KMS-11 (cell line): Measurements from ENCODE around the gene RNF150.

Source experiments
- H2AFZ ChIP-seq: fragments of 200-600 bp; sonication (generic); 2 replicates; pipeline ENCODE4 v1.6.1; 2016; ENCODE audit warnings: antibody characterized with exemption, mixed run types, low read depth
- H3K27ac ChIP-seq: fragments of 200-600 bp; sonication (generic); 2 replicates; pipeline ENCODE4 v1.6.1; 2016; ENCODE audit warnings: mild to moderate bottlenecking, mixed run types
- H3K27me3 ChIP-seq: fragments of 200-600 bp; sonication (generic); 2 replicates; pipeline ENCODE4 v1.6.1; 2017; ENCODE audit warnings: mild to moderate bottlenecking, low read depth, mixed run types, moderate library complexity; ENCODE audit not compliant: insufficient read depth
- H3K36me3 ChIP-seq: fragments of 200-600 bp; sonication (generic); 2 replicates; pipeline ENCODE4 v1.6.1; 2017; ENCODE audit warnings: mild to moderate bottlenecking, mixed run types; ENCODE audit not compliant: insufficient read depth
- H3K4me1 ChIP-seq: fragments of 200-600 bp; sonication (generic); 2 replicates; pipeline ENCODE4 v1.6.1; 2016; ENCODE audit warnings: mild to moderate bottlenecking, low read depth, mixed run types; ENCODE audit not compliant: poor library complexity, severe bottlenecking
- H3K4me2 ChIP-seq: fragments of 200-600 bp; sonication (generic); 2 replicates; pipeline ENCODE4 v1.7.0; 2016; ENCODE audit warnings: mild to moderate bottlenecking, mixed run types
- H3K4me3 ChIP-seq: fragments of 200-600 bp; sonication (generic); IDR thresholded peaks from 2 replicates; pipeline ENCODE4 v1.6.1; 2017; ENCODE audit warnings: low read depth, low read length, mixed read lengths; ENCODE audit not compliant: insufficient read depth
- H3K79me2 ChIP-seq: fragments of 200-600 bp; sonication (generic); 2 replicates; pipeline ENCODE4 v1.6.1; 2016; ENCODE audit warnings: low read depth, mixed run types; ENCODE audit not compliant: insufficient read depth
- H3K9ac ChIP-seq: fragments of 200-600 bp; sonication (generic); 2 replicates; pipeline ENCODE4 v1.6.1; 2016; ENCODE audit warnings: mild to moderate bottlenecking, mixed run types
- H4K20me1 ChIP-seq: fragments of 200-600 bp; sonication (generic); 2 replicates; pipeline ENCODE4 v1.6.1; 2016; ENCODE audit warnings: mild to moderate bottlenecking, mixed run types; ENCODE audit not compliant: insufficient read depth
- TF ChIP-seq, protein P1 (sequence below): fragments of 200-600 bp; sonication (generic); conservative IDR thresholded peaks from 2 replicates; pipeline ENCODE4 v1.6.1; 2017; ENCODE audit warnings: low read depth, mild to moderate bottlenecking, antibody characterized with exemption, low read length, moderate library complexity, mixed read lengths

RNF150 gene

DNA sequence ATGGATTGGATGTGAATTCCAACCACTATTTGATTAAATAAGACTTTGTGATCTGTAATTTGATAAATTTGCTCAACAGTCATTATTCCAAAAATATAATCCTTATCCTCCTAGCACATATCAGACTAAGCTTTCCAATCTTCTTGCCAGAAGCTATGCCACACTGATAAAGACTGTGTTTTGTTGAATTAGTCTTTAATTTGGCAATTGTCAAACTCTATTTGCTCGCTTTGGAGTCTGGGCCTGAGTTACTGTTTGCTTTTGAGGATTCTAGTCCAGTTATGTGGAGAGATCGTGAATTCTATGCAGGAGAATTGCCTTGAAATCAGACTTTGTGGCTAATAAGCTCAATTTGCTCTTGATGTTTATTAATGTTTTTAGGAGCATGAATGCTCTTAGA, 10.9 kb upstream of the RNF150 start:
- TF ChIP-seq, protein P1, sequence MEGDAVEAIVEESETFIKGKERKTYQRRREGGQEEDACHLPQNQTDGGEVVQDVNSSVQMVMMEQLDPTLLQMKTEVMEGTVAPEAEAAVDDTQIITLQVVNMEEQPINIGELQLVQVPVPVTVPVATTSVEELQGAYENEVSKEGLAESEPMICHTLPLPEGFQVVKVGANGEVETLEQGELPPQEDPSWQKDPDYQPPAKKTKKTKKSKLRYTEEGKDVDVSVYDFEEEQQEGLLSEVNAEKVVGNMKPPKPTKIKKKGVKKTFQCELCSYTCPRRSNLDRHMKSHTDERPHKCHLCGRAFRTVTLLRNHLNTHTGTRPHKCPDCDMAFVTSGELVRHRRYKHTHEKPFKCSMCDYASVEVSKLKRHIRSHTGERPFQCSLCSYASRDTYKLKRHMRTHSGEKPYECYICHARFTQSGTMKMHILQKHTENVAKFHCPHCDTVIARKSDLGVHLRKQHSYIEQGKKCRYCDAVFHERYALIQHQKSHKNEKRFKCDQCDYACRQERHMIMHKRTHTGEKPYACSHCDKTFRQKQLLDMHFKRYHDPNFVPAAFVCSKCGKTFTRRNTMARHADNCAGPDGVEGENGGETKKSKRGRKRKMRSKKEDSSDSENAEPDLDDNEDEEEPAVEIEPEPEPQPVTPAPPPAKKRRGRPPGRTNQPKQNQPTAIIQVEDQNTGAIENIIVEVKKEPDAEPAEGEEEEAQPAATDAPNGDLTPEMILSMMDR: no peak
- Histone ChIP-seq H3K4me2 (no peak overlapping the region), H3K27ac (no peak overlapping the region), H4K20me1 (no peaks in the 10 kb centered on the region), H3K36me3 (no peaks in the 10 kb centered on the region), H3K27me3 (peaks cover 35% of the 10 kb centered on the region; the same call in 1 of the 2 replicates), H3K79me2 (no peaks in the 10 kb centered on the region), H3K4me3 (no peak overlapping the region), H3K4me1 (peaks cover 22% of the 10 kb centered on the region), H3K9ac (no peak overlapping the region), H2AFZ (no peak overlapping the region)

DNA sequence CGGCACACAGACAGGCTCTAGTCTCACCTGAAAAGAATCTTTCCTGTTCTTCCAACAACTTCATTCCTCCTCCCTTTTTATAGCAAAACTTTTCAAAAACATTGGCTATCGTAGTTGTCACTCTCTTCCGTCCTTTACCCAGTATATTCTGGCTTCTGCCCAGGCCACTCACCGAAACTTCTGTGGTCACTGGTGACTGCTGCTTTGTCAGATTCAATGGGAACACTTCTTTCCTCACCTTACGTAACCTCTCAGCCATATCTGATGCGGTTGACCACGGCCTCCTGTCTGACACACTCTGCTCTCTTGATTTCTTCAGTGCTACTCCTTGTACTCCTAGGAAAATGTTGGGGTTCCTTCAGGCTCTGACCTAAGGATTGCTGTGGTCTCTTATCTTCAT, 9.2 kb upstream of the RNF150 start:
- peaks cover 35% of the 10 kb centered on the region; the same call in 1 of the 2 replicates for H3K27me3 ChIP-seq
- peak overlapping the region; percentile 36 for H3K4me2 ChIP-seq
- TF ChIP-seq, protein P1: no peak

DNA sequence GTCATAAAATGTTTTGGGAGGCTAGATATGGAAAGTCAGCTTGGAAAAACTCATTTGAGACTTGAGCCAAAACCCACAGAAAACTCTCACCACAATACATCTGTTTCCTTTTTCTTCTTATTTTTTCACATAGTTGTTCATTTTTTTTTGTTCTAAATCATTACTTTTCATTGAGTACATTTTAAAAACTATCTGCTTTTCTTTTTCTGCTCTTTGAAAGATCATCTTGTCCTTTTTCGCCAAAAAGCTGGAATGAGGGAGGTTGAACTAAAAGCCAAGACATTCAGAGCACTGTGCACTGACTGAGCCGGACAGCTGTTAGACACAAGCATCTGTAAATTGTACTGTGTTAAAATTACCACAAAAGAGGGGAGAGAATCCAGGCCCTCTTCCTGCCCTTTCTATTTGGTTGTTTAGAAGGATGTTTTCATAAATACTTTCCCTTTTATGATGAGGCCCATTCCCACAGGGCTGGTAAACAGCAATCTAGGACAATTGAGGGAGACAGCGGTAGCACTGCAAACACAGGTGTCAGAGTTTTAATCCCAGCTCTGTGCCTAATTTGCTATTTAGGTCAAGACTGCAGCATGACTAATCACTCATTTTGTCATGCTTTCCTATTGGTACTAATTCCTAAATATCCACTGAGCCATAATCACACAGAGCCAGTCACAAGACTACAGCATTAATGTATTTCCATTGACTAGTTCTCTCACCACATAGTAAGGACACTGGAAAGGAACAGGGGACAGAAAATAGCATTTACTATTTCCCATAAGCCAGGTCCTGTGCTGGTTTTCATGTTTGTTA, 7.3 kb upstream of the RNF150 start:
- TF ChIP-seq, protein P1: no peak
- Histone ChIP-seq H3K4me1 (peaks cover 22% of the 10 kb centered on the region), H3K4me3 (no peak overlapping the region), H3K36me3 (no peaks in the 10 kb centered on the region), H3K27ac (no peak overlapping the region), H2AFZ (no peak overlapping the region), H3K9ac (no peak overlapping the region), H3K79me2 (no peaks in the 10 kb centered on the region), H3K4me2 (no peak overlapping the region), H3K27me3 (peaks cover 35% of the 10 kb centered on the region; the same call in 1 of the 2 replicates), H4K20me1 (no peaks in the 10 kb centered on the region)

More for the DNA sequence above, 9.2 kb upstream of the RNF150 start:
- H3K4me3 ChIP-seq: no peak overlapping the region
- H3K27ac ChIP-seq: no peak overlapping the region
- peaks cover 22% of the 10 kb centered on the region for H3K4me1 ChIP-seq
- no peak overlapping the region for H2AFZ ChIP-seq
- no peaks in the 10 kb centered on the region for H3K79me2 ChIP-seq
- no peaks in the 10 kb centered on the region for H4K20me1 ChIP-seq
- H3K36me3 ChIP-seq: no peaks in the 10 kb centered on the region
- no peak overlapping the region for H3K9ac ChIP-seq

DNA sequence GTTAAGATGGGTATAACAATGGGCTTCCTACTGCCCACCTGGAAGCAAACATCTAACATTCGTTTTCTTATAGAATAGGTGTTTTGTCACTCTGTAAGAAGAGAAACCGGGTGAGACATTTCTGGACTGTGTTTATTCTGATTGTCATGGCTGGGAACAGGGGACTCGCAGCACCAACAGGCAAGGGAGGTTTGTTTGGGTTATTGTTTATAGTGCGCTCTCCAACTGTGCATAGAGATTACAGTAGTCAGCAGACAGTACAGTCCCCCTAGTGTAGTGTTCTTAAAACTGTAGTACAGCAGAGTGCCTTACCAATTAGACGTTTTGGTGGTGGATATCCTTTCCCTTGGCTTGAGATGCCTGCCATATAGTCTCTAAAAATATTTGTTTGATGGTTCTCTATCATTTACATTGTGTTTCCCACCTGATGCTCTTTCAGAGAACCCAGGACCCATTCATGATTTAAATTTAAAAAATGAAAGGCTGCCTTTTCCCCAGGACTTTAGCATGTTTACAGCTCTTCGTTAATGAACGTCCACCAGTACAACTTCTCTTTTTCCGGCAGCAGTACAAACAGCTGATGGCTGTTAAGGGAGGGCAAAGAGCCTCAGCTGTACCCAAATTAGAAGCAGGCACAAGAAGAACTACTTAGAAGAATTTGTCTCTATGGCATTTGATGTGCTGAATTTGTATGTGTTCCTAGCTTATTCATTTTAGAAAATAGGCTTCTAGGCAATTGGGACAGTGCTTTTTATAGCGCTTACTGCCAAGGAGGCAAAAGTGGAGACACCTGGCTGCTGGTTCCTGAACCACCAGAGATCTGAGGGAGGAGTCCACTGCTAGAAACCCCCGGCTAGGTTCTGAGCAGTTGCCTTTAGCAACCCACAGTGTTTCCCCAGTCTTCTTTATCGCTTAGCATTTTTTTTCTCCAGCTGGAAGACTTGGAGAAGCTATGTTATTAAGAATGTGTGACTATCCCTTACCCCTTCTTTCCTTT, 1.0 kb upstream of the RNF150 start:
- H3K4me2 ChIP-seq: peak overlapping the region; percentile 79; the same call in 1 of the 2 replicates
- peak overlapping the region; percentile 95; the same call in 1 of the 2 replicates for H2AFZ ChIP-seq
- H3K4me1 ChIP-seq: peaks cover 5% of the 10 kb centered on the region
- H3K79me2 ChIP-seq: no peaks in the 10 kb centered on the region
- H3K27ac ChIP-seq: no peak overlapping the region
- no peak overlapping the region for H3K4me3 ChIP-seq
- no peaks in the 10 kb centered on the region for H4K20me1 ChIP-seq
- TF ChIP-seq, protein P1: no peak
- H3K36me3 ChIP-seq: no peaks in the 10 kb centered on the region
- no peaks in the 10 kb centered on the region; the same call in 1 of the 2 replicates for H3K27me3 ChIP-seq
- no peak overlapping the region for H3K9ac ChIP-seq
